K562 (cell line): ENCODE measurements around the gene CDK14. TPM values are rescaled to one million over a fixed set of nuclear protein-coding genes. Genes with fewer than 3 reads are reported as not detected.

Experiments
- HSF4 ChIP-seq: fragments of 250-450 bp; sonication (Bioruptor Pico); IDR thresholded peaks from 2 replicates; pipeline ENCODE4 v2.1.2; 2022; ENCODE audit warnings: mild to moderate bottlenecking, moderate library complexity, borderline replicate concordance
- NFIX ChIP-seq: fragments of 250-450 bp; sonication (Bioruptor Pico); IDR thresholded peaks from 2 replicates; pipeline ENCODE4 v1.4.0; 2020; ENCODE audit warnings: low read depth, mild to moderate bottlenecking, moderate library complexity
- POLR2B ChIP-seq: fragments of 450-650 bp; IDR thresholded peaks from 2 replicates; pipeline ENCODE4 v1.6.1; 2018; ENCODE audit warnings: low read depth; ENCODE audit not compliant: partially characterized antibody
- RBM14 ChIP-seq: fragments of 200-400 bp; formaldehyde crosslinking; IDR thresholded peaks from 2 replicates; pipeline ENCODE4 v1.6.1; 2018; ENCODE audit warnings: low read depth, mild to moderate bottlenecking, low read length, moderate library complexity, borderline replicate concordance; ENCODE audit not compliant: insufficient read depth
- TEAD4 ChIP-seq, 2 experiments: sonication (generic) in 1 of 2; formaldehyde crosslinking in 1 of 2; IDR thresholded peaks; 2 replicates each; pipeline versions ENCODE4 v1.6.1 to v1.8.0; 2012 to 2022; ENCODE audit warnings: borderline replicate concordance in 1 of 2, inconsistent platforms in 1 of 2, low read length in 1 of 2, mild to moderate bottlenecking in 1 of 2, missing genetic modification reagents in 1 of 2
- ZNF124 ChIP-seq: sonication (generic); formaldehyde crosslinking; IDR thresholded peaks from 2 replicates; pipeline ENCODE4 v1.8.1; 2022; ENCODE audit warnings: missing genetic modification reagents
- polyA plus RNA-seq, 8 experiments: library from polyadenylated mRNA; depleted of rRNA in 4 of 8; stranded (reverse) in 5 of 8; unstranded in 3 of 8; fragments of >200 nt; fragmentation: Nextera tagmentation in 2 of 8; fragmentation: Illumina TruSeq in 1 of 8; extraction: Ambion mirVana in 2 of 8; extraction: Trizol in 1 of 8; gene quantifications; 2 replicates each; pipeline versions ENCODE4 v1.2.1 to v1.2.3, GENCODE V29; 2011 to 2014; ENCODE audit warnings: inconsistent platforms in 1 of 8, missing spikeins in 1 of 8
- total RNA-seq, 7 experiments: library from RNA; depleted of rRNA in 6 of 7; stranded (reverse); fragments of >200 nt in 6 of 7; fragmentation: Illumina TruSeq in 2 of 7; extraction: Trizol in 2 of 7; gene quantifications; 2 replicates each; pipeline versions ENCODE4 v1.2.1 to v1.2.3, GENCODE V29; 2011 to 2021; ENCODE audit warnings: low replicate concordance in 1 of 7
- TF ChIP-seq, protein P1 (sequence below): IDR thresholded peaks from 2 replicates; pipeline ENCODE4 v1.6.1; 2011; ENCODE audit not compliant: insufficient read length; ENCODE audit errors: extremely low read depth
- TF ChIP-seq, protein P2 (sequence below): fragments of 250-450 bp; sonication (Bioruptor Pico); IDR thresholded peaks from 2 replicates; pipeline ENCODE4 v1.8.0; 2022; ENCODE audit warnings: moderate library complexity, mild to moderate bottlenecking, inconsistent platforms
- TF ChIP-seq, protein P3 (sequence below): fragments of 450-650 bp; formaldehyde crosslinking; IDR thresholded peaks from 2 replicates; pipeline ENCODE4 v1.4.0; 2020; ENCODE audit warnings: mild to moderate bottlenecking, moderate library complexity

Gene CDK14
- total and polyA plus RNA-seq, 9 of the 15 experiments (the other 6 are each of a cell fraction or from before 2014, with no cell fraction given), result 0.03 to 0.91 (median 0.16) TPM

DNA sequence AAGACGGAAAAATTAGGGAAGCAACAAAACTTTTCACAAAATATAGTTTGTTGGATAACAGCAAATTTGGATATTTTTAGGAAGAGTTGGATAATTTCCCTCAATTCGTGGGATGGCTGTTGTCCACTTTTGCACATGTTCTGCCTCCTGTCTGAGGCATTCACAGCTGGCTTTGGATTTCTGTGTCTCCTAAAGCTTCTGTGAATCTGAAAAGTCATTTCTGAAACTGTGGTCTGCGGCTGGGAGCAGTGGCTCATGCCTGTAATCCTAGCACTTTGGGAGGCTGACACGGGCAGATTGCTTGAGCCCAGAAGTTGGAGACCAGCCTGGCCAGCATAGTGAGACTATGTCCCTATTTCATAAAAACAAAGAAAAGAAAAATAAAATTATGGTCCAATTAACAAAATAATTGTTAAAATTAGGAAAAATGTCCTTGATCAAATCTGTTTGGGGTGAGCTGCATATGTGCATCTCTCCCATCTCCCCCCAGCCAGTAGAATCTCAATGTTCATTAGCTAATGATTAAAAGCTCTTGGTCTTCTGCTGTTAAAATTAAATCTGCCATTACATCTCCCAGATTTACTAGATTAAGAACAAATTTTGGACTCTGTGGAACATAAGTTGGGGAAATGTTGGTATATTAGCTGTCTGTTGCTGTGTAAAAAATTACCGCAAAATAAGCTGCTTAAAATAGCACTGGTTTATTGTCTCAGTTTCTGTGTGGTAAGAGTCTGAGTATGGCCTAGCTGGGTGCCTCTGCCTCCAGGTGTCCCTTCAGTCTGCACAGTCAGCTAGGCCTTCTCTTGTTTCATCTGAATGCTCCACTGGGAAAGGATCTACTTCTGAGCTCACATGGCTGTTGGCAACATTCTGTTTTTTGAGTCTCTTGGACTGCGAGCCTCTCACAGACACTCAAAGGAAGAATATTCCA lies 336.1 kb downstream of the CDK14 start (continued):
- TF ChIP-seq, protein P1, sequence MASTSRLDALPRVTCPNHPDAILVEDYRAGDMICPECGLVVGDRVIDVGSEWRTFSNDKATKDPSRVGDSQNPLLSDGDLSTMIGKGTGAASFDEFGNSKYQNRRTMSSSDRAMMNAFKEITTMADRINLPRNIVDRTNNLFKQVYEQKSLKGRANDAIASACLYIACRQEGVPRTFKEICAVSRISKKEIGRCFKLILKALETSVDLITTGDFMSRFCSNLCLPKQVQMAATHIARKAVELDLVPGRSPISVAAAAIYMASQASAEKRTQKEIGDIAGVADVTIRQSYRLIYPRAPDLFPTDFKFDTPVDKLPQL, result no peak
- TF ChIP-seq POLR2B, result no peak
- TF ChIP-seq TEAD4 (IDR thresholded peaks at IDR 0.05; ENCODE audit: low read length), result no peak
- TF ChIP-seq TEAD4 (CRISPR knock-in tag; IDR thresholded peaks at IDR 0.05; ENCODE audit: borderline replicate concordance), result no peak
- no peak for TF ChIP-seq RBM14
- TF ChIP-seq NFIX (CRISPR knock-in tag), result no peak
- TF ChIP-seq, protein P2, sequence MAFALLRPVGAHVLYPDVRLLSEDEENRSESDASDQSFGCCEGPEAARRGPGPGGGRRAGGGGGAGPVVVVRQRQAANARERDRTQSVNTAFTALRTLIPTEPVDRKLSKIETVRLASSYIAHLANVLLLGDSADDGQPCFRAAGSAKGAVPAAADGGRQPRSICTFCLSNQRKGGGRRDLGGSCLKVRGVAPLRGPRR (CRISPR knock-in tag), result no peak
- no peak for TF ChIP-seq ZNF124 (CRISPR knock-in tag)
- TF ChIP-seq, protein P3, sequence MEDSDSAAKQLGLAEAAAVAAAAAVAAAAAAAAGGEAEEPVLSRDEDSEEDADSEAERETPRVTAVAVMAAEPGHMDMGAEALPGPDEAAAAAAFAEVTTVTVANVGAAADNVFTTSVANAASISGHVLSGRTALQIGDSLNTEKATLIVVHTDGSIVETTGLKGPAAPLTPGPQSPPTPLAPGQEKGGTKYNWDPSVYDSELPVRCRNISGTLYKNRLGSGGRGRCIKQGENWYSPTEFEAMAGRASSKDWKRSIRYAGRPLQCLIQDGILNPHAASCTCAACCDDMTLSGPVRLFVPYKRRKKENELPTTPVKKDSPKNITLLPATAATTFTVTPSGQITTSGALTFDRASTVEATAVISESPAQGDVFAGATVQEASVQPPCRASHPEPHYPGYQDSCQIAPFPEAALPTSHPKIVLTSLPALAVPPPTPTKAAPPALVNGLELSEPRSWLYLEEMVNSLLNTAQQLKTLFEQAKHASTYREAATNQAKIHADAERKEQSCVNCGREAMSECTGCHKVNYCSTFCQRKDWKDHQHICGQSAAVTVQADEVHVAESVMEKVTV (CRISPR knock-in tag), result no peak
- no peak for TF ChIP-seq HSF4 (CRISPR knock-in tag)
